Natural killer cell (primary cell): ENCODE data around the gene KLHL13. TPM values are rescaled to one million over a fixed set of nuclear protein-coding genes. Genes with fewer than 3 reads are reported as not detected.
"Not testable (repeated sequence)": the region's sequence is repeated elsewhere in the genome, so short reads cannot be mapped to it uniquely, and the experiment has no call there.

ENCODE experiments used
- ATAC-seq, 3 donors: fragments of 150-1000 bp in 2 of 3; fragments of 200-7000 bp in 1 of 3; cut with Tn5 transposase; 1 replicate in 1 of 3; 2 replicates in 2 of 3; pipeline ENCODE4 v1.10.0; 2021; ENCODE audit warnings: mild to moderate bottlenecking in 2 of 3, moderate library complexity in 2 of 3
- DNase-seq, 2 donors: peaks; one replicate each; pipeline versions ENCODE4 v3.0.0 to v3.0.0-alpha.2; 2013 to 2021; ENCODE audit warnings: mixed read lengths in 1 of 2
- H3K27ac ChIP-seq: one replicate; pipeline ENCODE4 v1.5.1; 2013; ENCODE audit warnings: mild to moderate bottlenecking, low read length
- H3K27me3 ChIP-seq: one replicate; pipeline ENCODE4 v1.6.1; 2013; ENCODE audit warnings: low read length; ENCODE audit not compliant: control insufficient read depth, insufficient read depth
- H3K36me3 ChIP-seq: one replicate; pipeline ENCODE4 v1.6.1; 2013; ENCODE audit warnings: low read length; ENCODE audit not compliant: control insufficient read depth, insufficient read depth
- H3K4me1 ChIP-seq: one replicate; pipeline ENCODE4 v1.6.1; 2013; ENCODE audit warnings: low read length; ENCODE audit not compliant: control insufficient read depth, insufficient read depth
- H3K4me3 ChIP-seq: one replicate; pipeline ENCODE4 v1.5.1; 2013; ENCODE audit warnings: low read length
- H3K9me3 ChIP-seq: one replicate; pipeline ENCODE4 v1.6.1; 2013; ENCODE audit warnings: low read length; ENCODE audit not compliant: control insufficient read depth, insufficient read depth
- H3K27ac Mint-ChIP-seq, 2 donors: one replicate each; pipeline ENCODE4 v1.8.0; 2022; ENCODE audit warnings: mild to moderate bottlenecking in 2 of 2, mixed read lengths in 2 of 2, moderate library complexity in 1 of 2
- H3K27me3 Mint-ChIP-seq, 2 donors: one replicate each; pipeline ENCODE4 v1.8.0; 2022; ENCODE audit warnings: low read depth in 2 of 2, mixed read lengths in 2 of 2
- H3K36me3 Mint-ChIP-seq: one replicate; pipeline ENCODE4 v1.8.0; 2022; ENCODE audit warnings: mixed read lengths
- H3K4me1 Mint-ChIP-seq, 2 donors: one replicate each; pipeline ENCODE4 v1.8.0; 2022; ENCODE audit warnings: mixed read lengths in 2 of 2
- H3K4me3 Mint-ChIP-seq: one replicate; pipeline ENCODE4 v1.8.0; 2022; ENCODE audit warnings: mild to moderate bottlenecking, moderate library complexity, mixed read lengths
- H3K9me3 Mint-ChIP-seq, 2 donors: one replicate each; pipeline ENCODE4 v1.8.0; 2022; ENCODE audit warnings: mixed read lengths in 2 of 2
- WGBS: methylation state at CpG from one replicate; pipeline ENCODE4 v1.1.7; 2013; ENCODE audit warnings: missing lambda C conversion rate; ENCODE audit not compliant: insufficient coverage; 5-methylcytosine and 5-hydroxymethylcytosine counted together
- intact Hi-C: fragments of 100-400 bp; cut with micrococcal nuclease; formaldehyde crosslinking; loops from one replicate; pipeline ENCODE4 v1.14.2; 2022
- total RNA-seq, 4 donors: library from RNA; stranded (reverse); fragments of 120-200 nt in 1 of 4; gene quantifications; one replicate each; pipeline versions ENCODE4 v1.2.3 to v1.2.4, GENCODE V29; 2013 to 2022
- TF ChIP-seq, protein P1 (sequence below): fragments of 200-600 bp; IDR thresholded peaks from one replicate; pipeline ENCODE4 v1.8.0; 2022; ENCODE audit warnings: antibody characterized with exemption

Gene KLHL13
- total RNA-seq, 3 donors from 2014 or later (not counting 1 experiment from before 2014, with no cell fraction given) = 0.11 to 0.73 (median 0.16) TPM

DNA sequence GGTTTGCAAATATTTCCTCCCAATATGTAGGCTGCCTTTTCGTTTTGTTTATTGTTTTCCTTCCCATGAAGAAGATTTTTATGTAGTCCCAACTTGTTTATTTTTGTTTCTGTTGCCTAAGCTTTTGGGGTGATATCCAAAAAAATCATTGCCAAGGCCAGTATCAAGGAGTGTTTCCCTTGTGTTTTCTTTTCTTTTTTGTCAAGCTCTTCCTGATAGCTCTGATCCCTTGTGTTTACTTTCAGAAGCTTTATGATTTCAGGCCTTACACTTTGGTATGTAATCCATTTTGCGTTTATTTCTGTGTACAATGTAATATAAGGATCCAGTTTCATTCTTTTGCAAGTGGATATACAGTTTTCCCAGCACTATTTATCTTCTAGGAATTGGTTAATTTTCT, 93.9 kb downstream of the KLHL13 start:
- Histone ChIP-seq H3K27ac (no peak overlapping the region), H3K4me3 (no peak overlapping the region), H3K27me3 (no peaks in the 10 kb centered on the region), H3K4me1 (no peaks in the 10 kb centered on the region), H3K36me3 (no peaks in the 10 kb centered on the region), H3K9me3 (no peaks in the 10 kb centered on the region)
- no peak for DNase-seq
- TF ChIP-seq, protein P1, sequence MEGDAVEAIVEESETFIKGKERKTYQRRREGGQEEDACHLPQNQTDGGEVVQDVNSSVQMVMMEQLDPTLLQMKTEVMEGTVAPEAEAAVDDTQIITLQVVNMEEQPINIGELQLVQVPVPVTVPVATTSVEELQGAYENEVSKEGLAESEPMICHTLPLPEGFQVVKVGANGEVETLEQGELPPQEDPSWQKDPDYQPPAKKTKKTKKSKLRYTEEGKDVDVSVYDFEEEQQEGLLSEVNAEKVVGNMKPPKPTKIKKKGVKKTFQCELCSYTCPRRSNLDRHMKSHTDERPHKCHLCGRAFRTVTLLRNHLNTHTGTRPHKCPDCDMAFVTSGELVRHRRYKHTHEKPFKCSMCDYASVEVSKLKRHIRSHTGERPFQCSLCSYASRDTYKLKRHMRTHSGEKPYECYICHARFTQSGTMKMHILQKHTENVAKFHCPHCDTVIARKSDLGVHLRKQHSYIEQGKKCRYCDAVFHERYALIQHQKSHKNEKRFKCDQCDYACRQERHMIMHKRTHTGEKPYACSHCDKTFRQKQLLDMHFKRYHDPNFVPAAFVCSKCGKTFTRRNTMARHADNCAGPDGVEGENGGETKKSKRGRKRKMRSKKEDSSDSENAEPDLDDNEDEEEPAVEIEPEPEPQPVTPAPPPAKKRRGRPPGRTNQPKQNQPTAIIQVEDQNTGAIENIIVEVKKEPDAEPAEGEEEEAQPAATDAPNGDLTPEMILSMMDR = no peak
- intact Hi-C loops = no loop called here
- no peak for ATAC-seq
- Mint-ChIP-seq H3K4me1 (no peaks in the 10 kb centered on the region), H3K27ac (no peak overlapping the region), H3K4me3 (no peak overlapping the region), H3K36me3 (no peaks in the 10 kb centered on the region), H3K27me3 (no peaks in the 10 kb centered on the region), H3K9me3 (peaks cover 2 to 7% of the 10 kb centered on the region in 2 donors)
- no CpG with 5 or more reads among the region's 2 CpGs for WGBS

DNA sequence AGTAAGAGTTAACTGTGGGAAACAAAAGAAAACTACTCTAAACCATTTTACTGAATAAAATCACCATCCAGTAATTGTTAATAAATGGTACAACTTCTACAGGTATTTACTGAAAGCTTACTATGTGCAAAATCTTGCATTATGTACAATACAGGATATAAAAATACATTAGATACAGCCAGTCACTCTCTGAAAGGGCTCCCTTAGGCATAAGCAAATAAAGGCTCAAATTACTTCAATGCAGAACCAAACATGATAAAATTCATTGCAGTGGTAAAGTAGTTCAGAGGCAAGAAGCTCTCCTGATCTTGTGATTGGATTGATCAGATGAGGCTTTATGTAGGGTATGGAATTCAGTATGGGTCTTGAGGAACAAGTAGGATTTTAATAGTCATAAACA, 100.2 kb downstream of the KLHL13 start:
- no peak overlapping the region for H3K27ac Mint-ChIP-seq
- Histone ChIP-seq H3K9me3 (no peaks in the 10 kb centered on the region), H3K27me3 (no peaks in the 10 kb centered on the region), H3K4me1 (no peaks in the 10 kb centered on the region), H3K36me3 (no peaks in the 10 kb centered on the region), H3K27ac (no peak overlapping the region), H3K4me3 (no peak overlapping the region)
- no peaks in the 10 kb centered on the region for H3K4me1 Mint-ChIP-seq
- intact Hi-C loops = no loop called here
- no peaks in the 10 kb centered on the region for H3K27me3 Mint-ChIP-seq
- peaks cover 0 to 5% of the 10 kb centered on the region in 2 donors for H3K9me3 Mint-ChIP-seq
- no peak for DNase-seq
- ATAC-seq = no peak
- TF ChIP-seq, protein P1 = no peak
- H3K36me3 Mint-ChIP-seq = no peaks in the 10 kb centered on the region
- H3K4me3 Mint-ChIP-seq = no peak overlapping the region

DNA sequence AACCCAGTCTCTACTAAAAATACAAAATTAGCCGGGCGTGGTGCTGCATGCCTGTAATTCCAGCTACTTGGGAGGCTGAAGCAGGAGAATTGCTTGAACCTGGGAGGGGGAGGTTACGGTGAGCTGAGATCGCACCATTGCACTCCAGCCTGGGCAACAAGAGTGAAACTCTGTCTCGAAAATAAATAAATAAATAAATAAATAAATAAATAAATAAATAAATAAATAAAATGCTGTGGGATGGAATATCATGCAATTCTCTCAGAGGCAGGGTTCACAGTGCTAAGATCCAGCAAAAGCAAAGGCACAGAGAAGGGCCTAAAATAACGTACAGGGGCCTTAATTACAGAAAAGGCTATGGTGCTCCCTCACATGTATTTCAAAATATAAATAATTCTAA, 114.2 kb downstream of the KLHL13 start:
- H3K27ac Mint-ChIP-seq, ATAC-seq, DNase-seq, intact Hi-C loops, H3K36me3 ChIP-seq, H3K9me3 ChIP-seq, H3K36me3 Mint-ChIP-seq, H3K4me1 ChIP-seq, H3K4me3 Mint-ChIP-seq, H3K27me3 Mint-ChIP-seq, H3K9me3 Mint-ChIP-seq, H3K27me3 ChIP-seq, H3K4me3 ChIP-seq, H3K4me1 Mint-ChIP-seq, H3K27ac ChIP-seq: not testable (repeated sequence)
- WGBS = 100% methylated on average over 1 of the region's 6 CpGs

DNA sequence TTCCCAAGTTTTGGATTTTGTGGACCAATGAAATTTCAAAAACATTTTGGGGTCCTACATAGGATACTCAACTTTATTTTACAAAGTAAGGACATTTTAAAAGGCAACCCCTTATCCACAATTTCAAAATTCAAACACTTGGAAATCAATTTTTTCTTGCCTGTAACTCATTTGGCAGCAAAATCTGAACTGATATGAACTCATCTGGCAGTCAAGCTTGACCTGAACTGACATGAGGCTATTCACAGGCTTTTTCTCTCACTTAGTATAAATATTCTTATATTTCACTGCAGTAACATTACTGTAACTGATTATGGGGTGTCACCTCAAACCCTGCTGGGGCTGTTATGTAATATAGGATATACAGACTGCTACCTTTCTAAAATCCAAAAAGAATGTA, 116.1 kb downstream of the KLHL13 start:
- Histone ChIP-seq H3K9me3 (no peaks in the 10 kb centered on the region), H3K27ac (no peak overlapping the region), H3K4me1 (no peaks in the 10 kb centered on the region), H3K4me3 (no peak overlapping the region), H3K27me3 (no peaks in the 10 kb centered on the region), H3K36me3 (no peaks in the 10 kb centered on the region)
- Mint-ChIP-seq H3K27ac (no peak overlapping the region), H3K4me3 (no peak overlapping the region), H3K4me1 (no peaks in the 10 kb centered on the region), H3K36me3 (no peaks in the 10 kb centered on the region), H3K9me3 (no peaks in the 10 kb centered on the region), H3K27me3 (peaks cover 0 to 7% of the 10 kb centered on the region in 2 donors)
- TF ChIP-seq, protein P1 = no peak
- intact Hi-C loops = no loop called here
- DNase-seq (no peak), ATAC-seq (no peak)
